Activated T-helper 1 cell treated with anti-CD3 and anti-CD28 coated beads, Interleukin-12 subunit alpha, Interleukin-12 subunit beta, Interleukin-2, Interleukin-4 antibody, amounts not matched to agents 30 ng/mL and 10 ng/mL and 1 ng/mL, durations not matched to agents 14 hours and 24 hours and 36 hours (primary cell): ENCODE data around the gene CIBAR2. TPM values are rescaled to one million over a fixed set of nuclear protein-coding genes. Genes with fewer than 3 reads are reported as not detected.
"Not testable (repeated sequence)": the region's sequence is repeated elsewhere in the genome, so short reads cannot be mapped to it uniquely, and the experiment has no call there.

Experiments
- DNase-seq: peaks from one replicate; pipeline ENCODE4 v3.0.0; 2021; ENCODE audit warnings: low spot score
- H3K27ac Mint-ChIP-seq: one replicate; pipeline ENCODE4 v1.8.0; 2021; ENCODE audit warnings: mild to moderate bottlenecking, mixed read lengths
- H3K27me3 Mint-ChIP-seq: one replicate; pipeline ENCODE4 v1.8.0; 2022; ENCODE audit warnings: mild to moderate bottlenecking, moderate library complexity, mixed read lengths; ENCODE audit not compliant: insufficient read depth
- H3K36me3 Mint-ChIP-seq: one replicate; pipeline ENCODE4 v1.8.0; 2021; ENCODE audit warnings: low read depth, mixed read lengths
- H3K4me1 Mint-ChIP-seq: one replicate; pipeline ENCODE4 v1.8.0; 2021; ENCODE audit warnings: low read depth, mixed read lengths
- H3K4me3 Mint-ChIP-seq: one replicate; pipeline ENCODE4 v1.8.0; 2021; ENCODE audit warnings: mild to moderate bottlenecking, moderate library complexity, mixed read lengths
- H3K9me3 Mint-ChIP-seq: one replicate; pipeline ENCODE4 v1.8.0; 2021; ENCODE audit warnings: mixed read lengths
- intact Hi-C: fragments of 100-400 bp; cut with micrococcal nuclease; formaldehyde crosslinking; loops from one replicate; pipeline ENCODE4 v1.15.1; 2024
- total RNA-seq: library from RNA; stranded (reverse); gene quantifications from 2 replicates; pipeline ENCODE4 v1.2.3, GENCODE V29; 2022

CIBAR2 gene
- total RNA-seq, 1 donor from 2014 or later = not detected

DNA sequence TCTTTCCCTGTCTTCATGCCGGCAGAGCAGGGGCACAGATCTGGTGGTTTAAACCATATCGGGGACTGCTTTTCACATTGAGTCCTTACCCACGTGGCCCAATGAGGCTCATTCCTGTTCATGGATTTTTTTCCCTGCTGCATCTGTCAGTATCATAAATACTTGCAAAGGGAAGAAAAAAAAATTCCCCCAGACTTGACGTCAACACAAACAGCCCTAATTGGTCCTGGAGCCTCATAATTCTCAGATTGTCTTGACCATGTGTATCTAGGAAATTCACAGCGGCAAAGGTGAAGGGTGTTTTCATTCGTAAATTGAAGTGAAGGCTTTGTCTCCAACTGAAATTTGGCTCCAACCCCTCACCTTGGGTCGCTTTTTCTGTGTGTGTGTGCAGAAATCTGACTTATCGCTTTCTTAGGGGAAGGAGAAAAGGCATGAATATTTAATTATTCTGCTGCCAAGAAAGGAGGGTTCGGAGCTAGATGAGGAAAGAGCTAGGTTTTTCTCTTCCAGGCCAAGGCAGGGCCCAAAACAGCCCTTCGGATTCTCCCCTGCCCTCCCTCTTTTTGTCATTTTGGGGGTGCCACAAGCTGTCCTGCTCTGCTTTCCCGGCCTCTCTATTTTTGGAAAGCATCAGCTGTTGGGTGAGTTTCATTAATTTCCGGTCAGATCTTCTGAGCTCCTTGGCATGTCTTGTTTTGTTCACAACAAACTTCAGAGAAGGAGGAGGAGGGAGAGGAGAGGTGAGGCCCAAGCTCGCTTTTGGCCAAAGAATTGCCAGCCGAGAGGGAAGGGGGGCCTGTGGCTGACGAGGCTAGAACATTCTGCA, 17.8 kb upstream of the CIBAR2 start:
- no peak overlapping the region for H3K27ac Mint-ChIP-seq
- intact Hi-C loops = loop anchor here (5.0 kb wide), 1 partner anchor 177 kb away; no protein-coding TSS in a partner anchor

GRCh38 chr16:85128079-85128837, 16.0 kb upstream of the CIBAR2 start:
- no peaks in the 10 kb centered on the region for H3K9me3 Mint-ChIP-seq
- peaks cover 11% of the 10 kb centered on the region for H3K4me1 Mint-ChIP-seq
- H3K27ac Mint-ChIP-seq = no peak overlapping the region
- DNase-seq = no peak
- H3K36me3 Mint-ChIP-seq = no peaks in the 10 kb centered on the region
- H3K4me3 Mint-ChIP-seq = no peak overlapping the region
- intact Hi-C loops = loop anchor here (5.0 kb wide), 1 partner anchor 179 kb away; no protein-coding TSS in a partner anchor
- no peaks in the 10 kb centered on the region for H3K27me3 Mint-ChIP-seq

More for the DNA sequence above, 17.8 kb upstream of the CIBAR2 start:
- DNase-seq = no peak
- no peaks in the 10 kb centered on the region for H3K36me3 Mint-ChIP-seq
- no peak overlapping the region for H3K4me3 Mint-ChIP-seq
- H3K4me1 Mint-ChIP-seq = peaks cover 11% of the 10 kb centered on the region
- H3K9me3 Mint-ChIP-seq = no peaks in the 10 kb centered on the region
- H3K27me3 Mint-ChIP-seq = no peaks in the 10 kb centered on the region

GRCh38 chr16:85127379-85127723, 15.1 kb upstream of the CIBAR2 start:
- Mint-ChIP-seq H3K36me3 (no peaks in the 10 kb centered on the region), H3K9me3 (no peaks in the 10 kb centered on the region), H3K27ac (no peak overlapping the region), H3K4me3 (no peak overlapping the region), H3K27me3 (no peaks in the 10 kb centered on the region), H3K4me1 (peaks cover 11% of the 10 kb centered on the region)
- no peak for DNase-seq
- intact Hi-C loops = loop anchor here (5.0 kb wide), 1 partner anchor 180 kb away; no protein-coding TSS in a partner anchor

DNA sequence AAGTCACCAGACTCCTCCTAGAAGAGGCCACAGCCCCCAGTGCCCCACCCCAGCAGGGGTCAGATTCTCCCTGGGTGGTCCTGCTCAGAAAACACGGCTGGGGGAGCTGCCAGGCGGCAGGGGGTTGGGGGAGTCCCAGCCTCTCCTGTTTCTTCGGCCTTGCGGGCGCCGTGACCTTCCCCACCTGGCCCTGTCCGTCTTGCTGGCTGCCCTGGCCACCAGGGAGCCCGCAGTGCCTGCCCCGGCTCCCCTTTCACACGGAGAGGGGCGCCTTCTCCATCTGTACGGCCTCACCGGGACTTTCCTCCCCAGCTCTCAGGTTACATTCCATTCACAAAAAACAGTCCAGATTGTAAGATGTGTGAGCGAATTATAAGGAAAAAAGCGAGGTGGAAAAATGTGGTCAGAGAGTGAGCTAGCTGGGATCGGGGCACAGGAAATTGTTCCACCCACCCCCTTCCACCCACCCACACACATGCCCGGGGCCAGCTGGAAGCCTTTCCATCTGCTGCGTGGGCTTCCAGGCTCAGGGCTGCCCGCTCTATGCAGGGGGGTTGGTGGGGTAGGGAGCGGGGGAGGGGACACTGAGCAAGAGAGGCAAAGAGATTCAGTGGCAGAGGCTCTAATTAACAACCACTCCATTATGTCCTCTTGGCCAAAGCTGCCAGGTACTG, 14.6 kb upstream of the CIBAR2 start:
- Mint-ChIP-seq H3K4me3 (no peak overlapping the region), H3K27ac (peak overlapping the region; percentile 63), H3K27me3 (no peaks in the 10 kb centered on the region), H3K4me1 (peaks cover 11% of the 10 kb centered on the region), H3K9me3 (no peaks in the 10 kb centered on the region), H3K36me3 (no peaks in the 10 kb centered on the region)
- intact Hi-C loops = loop anchor here (1.0 to 5.0 kb wide), 2 partner anchors 12 to 180 kb away; no protein-coding TSS in a partner anchor
- DNase-seq = no peak

DNA sequence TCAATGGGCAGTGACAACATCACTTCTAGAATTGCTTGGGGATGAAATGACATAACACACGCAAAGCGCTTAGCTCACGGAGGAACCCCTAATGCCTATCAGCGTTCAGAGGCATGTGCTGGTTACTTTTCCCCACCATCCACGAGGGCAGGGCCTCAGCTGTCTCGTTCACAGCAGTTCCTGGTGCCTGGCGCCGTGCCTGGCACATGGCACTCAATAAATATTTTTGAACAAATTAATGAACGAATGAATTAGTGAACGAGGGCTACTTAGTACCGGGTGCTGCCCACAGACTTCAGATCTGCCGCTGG, 14.1 kb upstream of the CIBAR2 start:
- Mint-ChIP-seq H3K36me3 (no peaks in the 10 kb centered on the region), H3K27me3 (no peaks in the 10 kb centered on the region), H3K4me3 (no peak overlapping the region), H3K9me3 (no peaks in the 10 kb centered on the region), H3K27ac (no peak overlapping the region), H3K4me1 (peaks cover 11% of the 10 kb centered on the region)
- DNase-seq = no peak
- intact Hi-C loops = loop anchor here (1.0 to 5.0 kb wide), 2 partner anchors 11 to 181 kb away; no protein-coding TSS in a partner anchor

DNA sequence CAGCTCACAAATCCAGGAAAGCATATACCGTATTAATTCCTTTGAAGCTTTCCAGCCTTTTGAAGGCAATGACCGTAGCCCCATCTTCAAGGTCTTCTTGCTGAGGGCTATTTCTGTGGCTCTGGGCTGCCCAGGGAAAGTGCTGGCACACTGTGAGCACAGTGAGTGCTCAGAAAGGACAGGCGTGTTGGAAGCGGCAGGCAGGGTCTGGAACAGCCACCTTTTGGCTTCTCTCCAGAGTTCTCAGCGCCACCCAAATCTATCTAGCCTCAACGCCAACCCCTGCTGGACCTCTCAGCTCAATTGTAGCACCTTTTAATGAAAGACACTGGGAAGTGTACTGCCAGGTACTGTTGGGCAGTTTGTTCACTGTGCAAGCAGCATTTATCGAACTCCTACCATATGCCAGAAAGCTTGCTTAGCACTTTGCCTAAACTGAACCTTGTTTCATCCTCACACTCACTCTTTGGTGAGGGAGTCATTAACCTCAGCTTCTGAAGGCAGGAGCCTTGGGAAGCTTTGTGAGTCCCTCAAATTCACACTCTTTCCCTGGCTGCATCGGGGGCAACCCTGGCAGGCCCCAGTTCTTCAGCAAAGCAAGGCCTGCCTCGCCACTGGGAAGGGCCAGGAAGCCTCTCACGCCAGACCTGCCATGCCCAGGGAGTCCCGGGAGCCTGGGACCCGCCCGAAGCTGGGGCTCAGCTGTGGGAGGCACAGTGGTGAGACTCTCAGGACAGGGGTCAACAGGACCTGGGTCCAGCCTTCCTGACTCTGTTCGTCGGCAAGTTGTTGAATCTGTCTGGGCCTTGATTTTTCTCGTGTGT, 13.5 kb upstream of the CIBAR2 start:
- Mint-ChIP-seq H3K4me1 (peaks cover 11% of the 10 kb centered on the region), H3K4me3 (no peak overlapping the region), H3K9me3 (no peaks in the 10 kb centered on the region), H3K36me3 (no peaks in the 10 kb centered on the region), H3K27me3 (no peaks in the 10 kb centered on the region), H3K27ac (no peak overlapping the region)
- intact Hi-C loops = loop anchor here (1.0 to 5.0 kb wide), 2 partner anchors 10 to 182 kb away; no protein-coding TSS in a partner anchor
- DNase-seq = no peak

DNA sequence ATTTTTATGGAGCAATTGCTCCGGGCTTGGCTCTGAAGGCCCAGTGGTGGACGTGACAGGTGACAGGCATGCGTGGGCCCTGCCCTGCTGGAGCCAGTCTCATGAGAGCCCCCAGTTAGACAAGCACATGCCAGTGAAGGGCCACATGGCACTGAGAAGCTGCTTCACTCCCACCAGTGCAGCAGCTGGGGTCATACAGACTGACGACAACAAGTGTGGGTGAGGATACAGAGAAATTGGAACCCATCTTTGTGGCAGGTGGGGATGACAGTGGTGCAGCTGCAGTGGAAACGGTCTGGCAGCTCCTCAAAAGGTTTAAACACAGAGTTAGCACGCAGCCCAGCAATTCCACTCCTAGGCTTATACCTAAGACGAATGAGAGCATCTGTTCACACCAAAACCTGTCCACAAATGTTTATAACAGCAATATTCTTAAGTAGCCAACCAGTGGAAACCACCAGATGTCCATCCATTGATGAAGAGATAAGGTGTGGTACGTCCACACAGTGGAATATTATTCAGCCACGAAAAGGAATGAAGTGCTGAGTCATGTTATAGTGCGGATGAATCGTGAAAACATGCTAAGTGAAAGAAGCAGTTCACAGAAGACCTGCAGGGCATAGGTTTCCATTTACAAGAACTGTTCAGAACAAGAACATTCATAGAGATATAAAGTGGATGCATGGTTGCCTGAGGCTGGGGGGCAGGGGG, 12.5 kb upstream of the CIBAR2 start:
- no peak for DNase-seq
- intact Hi-C loops = loop anchor here (5.0 kb wide), 1 partner anchor 183 kb away; no protein-coding TSS in a partner anchor
- Mint-ChIP-seq H3K36me3 (no peaks in the 10 kb centered on the region), H3K4me3 (no peak overlapping the region), H3K9me3 (no peaks in the 10 kb centered on the region), H3K4me1 (peaks cover 11% of the 10 kb centered on the region), H3K27ac (no peak overlapping the region), H3K27me3 (no peaks in the 10 kb centered on the region)

- no peaks in the 10 kb centered on the region for H3K9me3 Mint-ChIP-seq
- H3K36me3 Mint-ChIP-seq = no peaks in the 10 kb centered on the region
- intact Hi-C loops = no loop called here
- DNase-seq = no peak
- H3K27ac Mint-ChIP-seq = no peak overlapping the region
- H3K4me3 Mint-ChIP-seq = no peak overlapping the region
- peaks cover 11% of the 10 kb centered on the region for H3K4me1 Mint-ChIP-seq
- H3K27me3 Mint-ChIP-seq = no peaks in the 10 kb centered on the region
These were observed 11.8 kb upstream of the CIBAR2 start for GRCh38 chr16:85123891-85124635.

- H3K9me3 Mint-ChIP-seq, H3K36me3 Mint-ChIP-seq, H3K27ac Mint-ChIP-seq, H3K27me3 Mint-ChIP-seq, DNase-seq, H3K4me3 Mint-ChIP-seq, intact Hi-C loops: not testable (repeated sequence)
- H3K4me1 Mint-ChIP-seq = peaks cover 11% of the 10 kb centered on the region
These were observed 11.2 kb upstream of the CIBAR2 start for GRCh38 chr16:85123441-85123840.

DNA sequence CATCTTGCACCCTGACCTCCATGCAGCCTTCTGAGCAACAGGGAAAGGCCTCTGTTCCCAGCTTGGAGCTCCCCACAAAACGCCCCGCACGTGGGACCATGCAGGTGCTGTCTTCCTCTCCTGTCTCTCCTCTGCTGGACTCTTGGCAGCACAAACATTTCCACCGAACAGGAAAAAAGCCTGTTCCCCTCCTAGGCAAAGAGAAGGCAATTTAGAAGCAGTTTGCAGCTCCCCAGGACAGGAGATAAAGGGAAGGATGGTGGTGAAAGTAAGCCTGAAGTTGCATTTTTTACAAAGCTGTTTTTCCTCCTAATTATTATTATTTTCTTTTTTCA, 7.7 kb upstream of the CIBAR2 start:
- H3K27ac Mint-ChIP-seq = no peak overlapping the region
- H3K27me3 Mint-ChIP-seq = peaks cover 1% of the 10 kb centered on the region
- intact Hi-C loops = no loop called here
- H3K36me3 Mint-ChIP-seq = no peaks in the 10 kb centered on the region
- H3K4me3 Mint-ChIP-seq = no peak overlapping the region
- no peak for DNase-seq
- H3K9me3 Mint-ChIP-seq = no peaks in the 10 kb centered on the region
- peaks cover 3% of the 10 kb centered on the region for H3K4me1 Mint-ChIP-seq

DNA sequence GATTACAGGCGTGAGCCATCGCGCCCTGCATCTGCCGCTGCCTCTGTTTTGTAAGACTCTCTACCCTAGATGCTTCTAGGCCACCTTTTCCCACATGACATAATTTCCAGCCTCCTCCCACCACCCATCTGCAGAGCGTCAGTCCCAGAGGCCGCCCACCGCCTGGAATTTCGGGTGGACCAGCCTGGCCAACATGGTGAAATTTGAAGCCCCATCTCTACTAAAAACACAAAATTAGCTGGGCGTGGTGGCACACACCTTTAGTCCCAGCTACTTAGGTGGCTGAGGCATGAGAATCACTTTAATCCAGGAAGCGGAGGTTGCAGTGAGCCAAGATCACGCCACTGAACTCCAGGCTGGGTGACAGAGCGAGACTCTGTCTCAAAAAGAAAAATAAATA, 5.1 kb upstream of the CIBAR2 start:
- intact Hi-C loops = loop anchor here (10.0 kb wide), 1 partner anchor 497 kb away; the partner anchor contains the start of gene GSE1
- Mint-ChIP-seq H3K27me3 (peaks cover 1% of the 10 kb centered on the region), H3K27ac (no peak overlapping the region)

More for the DNA sequence above, 5.1 kb upstream of the CIBAR2 start:
- no peaks in the 10 kb centered on the region for H3K36me3 Mint-ChIP-seq
- DNase-seq = no peak
- H3K4me1 Mint-ChIP-seq = peaks cover 7% of the 10 kb centered on the region
- no peaks in the 10 kb centered on the region for H3K9me3 Mint-ChIP-seq
- H3K4me3 Mint-ChIP-seq = no peak overlapping the region
